ENCODE results near the gene PLEKHG5. TPM values are rescaled to one million over a fixed set of nuclear protein-coding genes. Genes with fewer than 3 reads are reported as not detected.

PLEKHG5 gene
- polyA plus RNA-seq, 2 of the 4 experiments (the other 2 are of a cell fraction): 0.84 to 3.1 TPM

GRCh38 chr1:6530504-6531160, 39.2 kb upstream of the PLEKHG5 start:
- ChIA-PET POLR2A (no interaction called here), CTCF (interaction anchor here (1.0 to 2.3 kb wide), 3 partner anchors 23 to 41 kb away, joined by 4 to 14 read pairs (median 4); partner anchors contain the start of genes NOL9 and TAS1R1)
- DNase-seq (ENCODE audit: low read depth in 1 of 2, low spot score in 1 of 2) (no peak), ATAC-seq (no peak), FAIRE-seq (no peak)
- Histone ChIP-seq H3K9me3 (no peaks in the 10 kb centered on the region), H3K27ac (no peak overlapping the region), H3K4me3 (no peak overlapping the region), H3K4me2 (no peak overlapping the region), H3K4me1 (no peaks in the 10 kb centered on the region)
- WGBS (ENCODE audit: missing lambda C conversion rate): 98% methylated on average over 13 of the region's 13 CpGs
- TF ChIP-seq BHLHE40 (IDR thresholded peaks at IDR 0.05; ENCODE audit: low read depth, low read length): no peak
- no peak for TF ChIP-seq FOSB (CRISPR knock-in tag; IDR thresholded peaks at IDR 0.05)
- TF ChIP-seq RFX5 (IDR thresholded peaks at IDR 0.05): no peak
- no peak for TF ChIP-seq TP53 (CRISPR knock-in tag; IDR thresholded peaks at IDR 0.05)
- no peak for TF ChIP-seq POLR2A (IDR thresholded peaks at IDR 0.05; ENCODE audit: low read length)
- TF ChIP-seq ELK1 (IDR thresholded peaks at IDR 0.05; ENCODE audit: low read depth, low read length): no peak
- no peak for TF ChIP-seq RNF2 (IDR thresholded peaks at IDR 0.05; ENCODE audit: borderline replicate concordance, low read depth)
- TF ChIP-seq KDM1A (IDR thresholded peaks at IDR 0.05; ENCODE audit: low read depth): no peak
- TF ChIP-seq, protein P1, sequence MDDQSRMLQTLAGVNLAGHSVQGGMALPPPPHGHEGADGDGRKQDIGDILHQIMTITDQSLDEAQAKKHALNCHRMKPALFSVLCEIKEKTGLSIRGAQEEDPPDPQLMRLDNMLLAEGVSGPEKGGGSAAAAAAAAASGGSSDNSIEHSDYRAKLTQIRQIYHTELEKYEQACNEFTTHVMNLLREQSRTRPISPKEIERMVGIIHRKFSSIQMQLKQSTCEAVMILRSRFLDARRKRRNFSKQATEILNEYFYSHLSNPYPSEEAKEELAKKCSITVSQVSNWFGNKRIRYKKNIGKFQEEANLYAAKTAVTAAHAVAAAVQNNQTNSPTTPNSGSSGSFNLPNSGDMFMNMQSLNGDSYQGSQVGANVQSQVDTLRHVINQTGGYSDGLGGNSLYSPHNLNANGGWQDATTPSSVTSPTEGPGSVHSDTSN (IDR thresholded peaks at IDR 0.05): no peak

DNA sequence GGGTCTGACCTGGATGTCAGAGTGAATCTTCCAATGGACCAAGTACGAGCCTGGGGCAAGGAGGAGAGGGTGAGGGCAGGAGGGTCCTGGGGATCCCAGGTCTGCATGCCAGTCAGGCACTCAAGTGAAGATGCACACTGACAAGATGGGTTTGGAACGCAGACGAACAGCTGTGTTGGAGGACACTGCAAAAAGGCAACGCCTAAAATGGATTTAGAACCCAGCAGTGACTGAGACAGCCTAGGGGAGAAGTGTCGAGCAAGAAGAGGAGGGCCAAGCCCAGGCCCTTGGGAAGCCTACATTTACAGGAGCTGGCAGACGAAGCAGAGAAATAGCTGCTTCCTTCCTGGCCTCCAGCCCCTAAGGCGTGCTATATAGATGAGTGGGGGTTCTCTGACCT, 37.0 kb upstream of the PLEKHG5 start:
- Histone ChIP-seq H3K9me3 (no peaks in the 10 kb centered on the region), H3K4me1 (no peaks in the 10 kb centered on the region), H3K27ac (no peak overlapping the region), H3K4me3 (no peak overlapping the region), H3K4me2 (no peak overlapping the region)
- 91% methylated on average over 7 of the region's 7 CpGs for WGBS (ENCODE audit: missing lambda C conversion rate)
- ATAC-seq (no peak), FAIRE-seq (no peak), DNase-seq (ENCODE audit: low read depth in 1 of 2, low spot score in 1 of 2) (no peak)
- no peak for TF ChIP-seq NR3C1 (IDR thresholded peaks at IDR 0.05)
- ChIA-PET CTCF (interaction anchor here (0.9 to 2.3 kb wide), 2 partner anchors 25 to 38 kb away, joined by 4 to 14 read pairs; partner anchors contain the start of genes NOL9 and TAS1R1), POLR2A (no interaction called here)

DNA sequence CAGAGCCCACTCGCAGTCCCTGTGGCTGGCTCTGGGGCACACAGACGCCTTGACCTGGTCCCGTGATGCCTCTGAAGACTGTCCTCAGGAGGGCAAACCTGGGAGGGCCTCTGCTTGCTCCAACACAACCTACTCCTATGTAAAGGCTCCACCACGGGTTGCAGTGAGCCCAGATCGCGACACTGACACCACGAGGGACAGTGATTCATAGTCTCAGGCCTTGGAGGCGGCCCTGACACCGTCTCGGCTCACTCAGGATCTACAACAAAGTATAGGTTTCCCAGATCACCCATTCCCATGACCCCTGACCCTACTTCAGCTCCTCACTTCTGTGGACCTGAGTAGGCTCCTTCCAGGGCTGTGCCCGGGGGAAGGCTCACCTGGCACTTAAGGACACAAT, 34.8 kb upstream of the PLEKHG5 start:
- Histone ChIP-seq H3K4me2 (no peak overlapping the region), H3K9me3 (no peaks in the 10 kb centered on the region), H3K4me1 (no peaks in the 10 kb centered on the region), H3K4me3 (no peak overlapping the region), H3K27ac (no peak overlapping the region)
- POLR2A ChIA-PET: no interaction called here
- DNase-seq (ENCODE audit: low read depth in 1 of 2, low spot score in 1 of 2) (no peak), ATAC-seq (no peak), FAIRE-seq (no peak)
- CTCF ChIA-PET: interaction anchor here (1.4 kb wide), 1 partner anchor 13 kb away, joined by 4 read pairs; no protein-coding TSS in a partner anchor
- TF ChIP-seq RNF2 (IDR thresholded peaks at IDR 0.05; ENCODE audit: borderline replicate concordance, low read depth): no peak
- TF ChIP-seq MAFK (IDR thresholded peaks at IDR 0.05; ENCODE audit: partially characterized antibody): no peak
- no peak for TF ChIP-seq NPAS2 (CRISPR knock-in tag; IDR thresholded peaks at IDR 0.05; ENCODE audit: borderline replicate concordance)
- TF ChIP-seq CEBPB (IDR thresholded peaks at IDR 0.05): no peak
- TF ChIP-seq FOSL2 (IDR thresholded peaks at IDR 0.05): no peak
- TF ChIP-seq FOSL2 (CRISPR knock-in tag; IDR thresholded peaks at IDR 0.05): no peak
- no peak for TF ChIP-seq JUNB (IDR thresholded peaks at IDR 0.05)
- TF ChIP-seq CHD2 (IDR thresholded peaks at IDR 0.05; ENCODE audit: low read length, partially characterized antibody): no peak
- TF ChIP-seq RFX5 (IDR thresholded peaks at IDR 0.05): no peak
- TF ChIP-seq, protein P2, sequence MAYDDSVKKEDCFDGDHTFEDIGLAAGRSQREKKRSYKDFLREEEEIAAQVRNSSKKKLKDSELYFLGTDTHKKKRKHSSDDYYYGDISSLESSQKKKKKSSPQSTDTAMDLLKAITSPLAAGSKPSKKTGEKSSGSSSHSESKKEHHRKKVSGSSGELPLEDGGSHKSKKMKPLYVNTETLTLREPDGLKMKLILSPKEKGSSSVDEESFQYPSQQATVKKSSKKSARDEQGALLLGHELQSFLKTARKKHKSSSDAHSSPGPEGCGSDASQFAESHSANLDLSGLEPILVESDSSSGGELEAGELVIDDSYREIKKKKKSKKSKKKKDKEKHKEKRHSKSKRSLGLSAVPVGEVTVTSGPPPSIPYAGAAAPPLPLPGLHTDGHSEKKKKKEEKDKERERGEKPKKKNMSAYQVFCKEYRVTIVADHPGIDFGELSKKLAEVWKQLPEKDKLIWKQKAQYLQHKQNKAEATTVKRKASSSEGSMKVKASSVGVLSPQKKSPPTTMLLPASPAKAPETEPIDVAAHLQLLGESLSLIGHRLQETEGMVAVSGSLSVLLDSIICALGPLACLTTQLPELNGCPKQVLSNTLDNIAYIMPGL (CRISPR knock-in tag; IDR thresholded peaks at IDR 0.05; ENCODE audit: borderline replicate concordance): no peak
- TF ChIP-seq ELK1 (IDR thresholded peaks at IDR 0.05; ENCODE audit: low read depth, low read length): no peak
- TF ChIP-seq POLR2AphosphoS2 (conservative IDR thresholded peaks at IDR 0.05; ENCODE audit: low read length): no peak
- no peak for TF ChIP-seq HDAC2 (IDR thresholded peaks at IDR 0.05)
- no peak for TF ChIP-seq CHD4 (IDR thresholded peaks at IDR 0.05; ENCODE audit: borderline replicate concordance)
- TF ChIP-seq RCOR1 (IDR thresholded peaks at IDR 0.05; ENCODE audit: low read depth, low read length): no peak
- TF ChIP-seq, protein P3, sequence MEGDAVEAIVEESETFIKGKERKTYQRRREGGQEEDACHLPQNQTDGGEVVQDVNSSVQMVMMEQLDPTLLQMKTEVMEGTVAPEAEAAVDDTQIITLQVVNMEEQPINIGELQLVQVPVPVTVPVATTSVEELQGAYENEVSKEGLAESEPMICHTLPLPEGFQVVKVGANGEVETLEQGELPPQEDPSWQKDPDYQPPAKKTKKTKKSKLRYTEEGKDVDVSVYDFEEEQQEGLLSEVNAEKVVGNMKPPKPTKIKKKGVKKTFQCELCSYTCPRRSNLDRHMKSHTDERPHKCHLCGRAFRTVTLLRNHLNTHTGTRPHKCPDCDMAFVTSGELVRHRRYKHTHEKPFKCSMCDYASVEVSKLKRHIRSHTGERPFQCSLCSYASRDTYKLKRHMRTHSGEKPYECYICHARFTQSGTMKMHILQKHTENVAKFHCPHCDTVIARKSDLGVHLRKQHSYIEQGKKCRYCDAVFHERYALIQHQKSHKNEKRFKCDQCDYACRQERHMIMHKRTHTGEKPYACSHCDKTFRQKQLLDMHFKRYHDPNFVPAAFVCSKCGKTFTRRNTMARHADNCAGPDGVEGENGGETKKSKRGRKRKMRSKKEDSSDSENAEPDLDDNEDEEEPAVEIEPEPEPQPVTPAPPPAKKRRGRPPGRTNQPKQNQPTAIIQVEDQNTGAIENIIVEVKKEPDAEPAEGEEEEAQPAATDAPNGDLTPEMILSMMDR (IDR thresholded peaks at IDR 0.05): no peak
- no peak for TF ChIP-seq GATA3 (IDR thresholded peaks at IDR 0.05; ENCODE audit: borderline replicate concordance)
- no peak for TF ChIP-seq SREBF2 (IDR thresholded peaks at IDR 0.05)
- TF ChIP-seq RARB (CRISPR knock-in tag; IDR thresholded peaks at IDR 0.05): no peak
- TF ChIP-seq TP53 (CRISPR knock-in tag; IDR thresholded peaks at IDR 0.05): no peak
- no peak for TF ChIP-seq EP300 (IDR thresholded peaks at IDR 0.05)
- WGBS (ENCODE audit: missing lambda C conversion rate): 83% methylated on average over 7 of the region's 11 CpGs
